Stimulated activated CD4-positive, alpha-beta T cell treated with anti-CD3 and anti-CD28 coated beads, Interleukin-4, amount 100 ng/mL, for 4 hours (primary cell): ENCODE measurements around the gene SPOCK2.
A peak's percentile ranks its signal among the peaks of the same experiment; 100 is the strongest.
"Not testable (repeated sequence)": the region's sequence is repeated elsewhere in the genome, so short reads cannot be mapped to it uniquely, and the experiment has no call there.

Experiments
- DNase-seq, 2 experiments: peaks; one replicate each; pipeline ENCODE4 v3.0.0-alpha.2; 2020

The SPOCK2 gene

DNA sequence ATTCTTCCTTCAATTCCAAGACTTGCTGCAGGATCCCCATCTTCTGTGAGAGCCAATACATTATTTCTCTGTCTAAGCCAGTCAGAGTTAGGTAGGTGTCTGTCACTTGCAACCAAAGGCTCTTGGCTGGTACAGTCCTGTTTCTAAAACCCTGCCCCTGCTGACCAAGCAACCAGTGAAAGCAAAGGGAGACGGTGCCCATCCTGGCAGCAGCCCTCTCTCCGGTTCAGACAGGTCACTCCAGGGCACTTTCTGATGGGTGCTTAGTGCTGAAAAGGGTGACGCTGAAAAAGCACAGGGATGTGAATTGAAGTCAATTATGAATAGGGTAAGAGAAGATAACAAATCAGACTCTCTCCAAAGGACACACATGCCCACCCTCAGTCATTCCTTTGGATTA lies 37.5 kb downstream of the SPOCK2 start:
- no peak for DNase-seq

GRCh38 chr10:72049969-72050781 lies 38.2 kb downstream of the SPOCK2 start:
- no peak for DNase-seq

DNA sequence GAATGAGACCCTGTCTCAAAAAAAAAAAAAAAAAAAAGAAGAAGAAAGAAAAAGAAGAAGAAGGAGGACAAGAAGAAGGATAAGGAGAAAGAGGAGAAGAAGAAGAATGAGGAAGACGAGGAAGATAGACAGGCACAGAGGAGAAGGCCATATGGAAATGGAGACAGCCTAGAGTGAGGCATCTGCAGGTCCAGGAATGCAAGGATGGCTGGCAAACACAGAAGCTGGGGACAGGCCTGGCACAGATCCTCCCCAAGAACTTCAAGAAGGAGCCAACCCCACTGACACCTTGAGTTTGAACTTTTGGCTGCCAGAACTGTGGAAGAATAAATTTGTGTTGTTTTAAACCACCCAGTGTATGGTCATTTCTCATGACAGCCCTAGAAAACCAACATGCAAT lies 38.9 kb downstream of the SPOCK2 start:
- DNase-seq = no peak

- DNase-seq = peak; percentile 84
Observed at GRCh38 chr10:72048450-72049124, 39.8 kb downstream of the SPOCK2 start.

DNA sequence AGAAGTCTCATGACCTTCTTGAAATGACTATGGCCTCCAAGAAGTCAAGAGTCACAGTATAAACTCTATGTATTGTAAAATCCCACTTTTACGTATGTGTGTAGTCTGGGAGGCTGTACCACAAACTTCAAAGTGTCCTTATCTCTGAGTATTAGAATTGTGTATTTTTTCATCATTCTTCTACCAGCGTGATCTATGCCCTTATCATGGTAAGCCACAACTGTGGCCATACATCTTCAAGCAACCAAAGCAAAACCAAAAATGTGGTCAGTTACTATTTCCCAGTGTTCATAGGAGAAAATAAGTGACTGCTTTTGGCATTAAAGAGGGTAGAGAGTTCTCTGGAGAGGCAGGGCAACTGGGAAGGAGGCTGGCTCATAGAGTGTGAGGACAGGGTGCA lies 42.8 kb downstream of the SPOCK2 start:
- DNase-seq = no peak

DNA sequence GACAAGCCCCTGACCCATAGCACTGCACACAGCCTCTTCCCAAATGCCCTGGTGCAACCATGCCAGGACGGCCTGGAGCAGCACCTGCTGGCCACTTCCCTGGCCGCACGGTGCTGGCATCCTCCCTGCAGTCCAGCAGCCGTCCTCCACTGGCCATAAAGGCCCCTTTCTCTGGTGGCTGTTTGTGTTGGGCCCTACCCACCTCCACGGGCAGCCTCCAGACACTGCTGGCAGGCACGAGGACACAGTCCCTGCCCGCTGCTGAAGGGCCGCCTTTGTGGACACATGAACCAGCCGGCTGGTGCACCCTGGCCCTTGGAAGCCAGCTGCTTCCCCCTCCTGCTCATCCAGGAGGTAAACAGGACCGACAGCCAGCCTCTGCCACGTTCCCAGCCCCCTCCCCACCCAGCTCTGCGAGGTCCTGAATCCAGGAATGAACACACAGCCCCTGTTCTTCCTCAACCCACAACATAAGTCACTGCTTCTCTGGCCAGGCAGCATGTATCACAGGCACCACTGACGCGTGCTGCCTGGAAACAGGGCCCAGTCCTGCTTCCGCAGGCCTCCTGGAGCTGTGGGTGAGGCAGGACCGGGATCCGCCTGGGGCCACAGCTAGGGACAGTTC lies 43.8 kb downstream of the SPOCK2 start:
- no peak for DNase-seq

- DNase-seq = no peak
Observed at GRCh38 chr10:72043016-72043834, 45.1 kb downstream of the SPOCK2 start.

DNA sequence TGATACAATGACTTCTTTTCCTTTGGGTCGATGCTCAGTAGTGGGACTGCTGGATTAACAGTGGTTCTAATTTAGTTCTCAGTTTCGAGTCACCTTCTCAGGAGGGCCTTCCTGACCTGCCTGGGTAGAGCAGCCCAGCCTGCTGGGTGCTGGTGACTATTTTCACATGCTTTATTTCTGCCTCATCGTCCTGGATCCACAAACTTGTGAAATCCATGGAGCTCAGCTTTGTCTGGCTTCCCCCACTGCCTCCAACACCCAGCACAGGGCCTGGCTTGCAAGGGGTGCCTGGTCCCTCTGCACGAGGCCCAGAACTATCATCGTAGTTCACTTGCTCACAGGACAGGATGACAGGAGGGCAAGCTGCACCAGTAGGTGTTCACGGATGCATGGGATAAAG lies 46.9 kb downstream of the SPOCK2 start:
- DNase-seq = no peak

GRCh38 chr10:72039377-72039776 lies 49.0 kb downstream of the SPOCK2 start:
- no peak for DNase-seq

DNA sequence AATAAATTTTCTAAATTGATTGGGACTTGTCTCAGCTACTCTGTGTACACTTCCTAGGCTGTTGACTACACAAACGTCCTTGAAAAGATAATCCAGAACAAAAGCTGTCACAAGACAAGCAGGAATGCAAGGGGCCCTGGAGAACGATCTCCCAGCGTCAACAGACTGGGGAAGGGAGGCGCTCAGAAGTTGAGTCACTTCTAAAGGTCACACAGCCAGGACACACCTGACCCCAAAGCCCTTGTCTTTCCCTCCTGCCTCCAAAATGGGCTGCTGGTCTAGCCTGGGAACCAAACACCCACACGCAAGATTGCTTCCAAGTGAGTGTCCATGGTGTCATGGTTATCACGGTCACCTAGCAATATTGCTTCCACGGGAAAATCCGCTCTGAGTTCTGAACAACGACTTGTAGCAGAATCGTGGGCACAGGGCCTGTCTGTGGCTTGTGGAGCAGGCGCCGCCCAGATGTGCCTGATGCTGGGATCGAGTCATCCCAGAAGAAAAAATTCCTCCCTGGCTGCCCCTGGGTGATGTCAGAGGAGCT lies 49.8 kb downstream of the SPOCK2 start:
- no peak for DNase-seq

- DNase-seq = no peak
Observed at GRCh38 chr10:72037811-72038210, 50.5 kb downstream of the SPOCK2 start.

- no peak for DNase-seq
Observed at GRCh38 chr10:72037266-72037665, 51.1 kb downstream of the SPOCK2 start.

DNA sequence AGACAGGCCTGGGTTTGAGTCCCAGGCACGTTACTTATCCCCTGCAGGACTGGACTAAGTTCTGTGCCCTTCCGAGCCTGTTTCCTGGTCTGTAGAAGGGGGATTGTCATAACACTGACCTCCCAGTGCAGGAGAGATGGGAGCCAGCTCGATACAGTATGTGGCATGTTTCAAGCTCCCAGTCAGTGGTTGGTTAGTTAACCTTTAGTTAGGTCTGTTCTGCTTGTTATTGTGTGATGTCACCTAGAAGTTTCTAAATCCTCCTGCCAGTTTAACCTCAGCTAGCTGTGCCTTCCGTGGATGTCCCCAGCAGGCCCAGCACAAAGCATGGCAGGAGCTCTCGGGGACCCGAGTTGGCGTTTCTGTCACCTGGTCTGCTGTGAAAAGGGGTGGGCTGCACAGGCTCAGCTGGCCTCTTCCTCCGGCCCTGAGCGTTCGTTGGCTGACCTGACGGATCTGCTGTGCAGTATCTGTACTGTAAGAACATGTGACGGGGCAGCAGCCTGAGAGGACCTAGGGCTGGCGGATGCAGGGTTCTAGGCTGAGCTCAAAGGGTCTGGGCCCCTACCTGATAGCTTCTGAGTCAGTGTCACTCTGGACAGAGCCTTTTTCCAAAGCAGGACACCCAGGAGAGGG lies 53.0 kb downstream of the SPOCK2 start:
- no peak for DNase-seq

GRCh38 chr10:72034761-72035160 lies 53.6 kb downstream of the SPOCK2 start:
- DNase-seq = no peak

DNA sequence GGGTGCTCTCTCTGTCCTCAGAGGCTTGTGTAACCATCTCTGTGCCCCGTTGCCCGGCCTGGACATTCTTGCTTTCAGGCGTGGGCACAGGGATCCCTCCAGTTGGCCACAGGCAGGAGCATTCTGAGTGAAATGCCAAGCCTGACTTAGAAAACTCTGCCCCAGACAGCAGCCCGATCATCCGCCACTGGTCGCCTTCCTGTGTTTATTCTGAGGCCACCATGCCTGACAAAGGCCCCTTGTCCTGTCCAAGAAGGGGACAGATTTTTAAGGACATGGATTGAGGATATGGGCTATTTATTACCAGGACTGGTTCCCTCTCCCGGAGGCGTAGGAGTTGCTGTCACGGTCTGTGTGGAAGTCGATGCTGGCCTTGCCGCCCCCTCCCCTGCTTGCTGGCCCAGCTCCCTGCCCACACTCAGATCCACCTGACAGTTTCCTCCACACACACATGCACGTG lies 54.3 kb downstream of the SPOCK2 start:
- no peak for DNase-seq

- DNase-seq = not testable (repeated sequence)
Observed at GRCh38 chr10:72032409-72033162, 55.8 kb downstream of the SPOCK2 start.

GRCh38 chr10:72031706-72032105 lies 56.6 kb downstream of the SPOCK2 start:
- no peak for DNase-seq

- no peak for DNase-seq
Observed at GRCh38 chr10:72030762-72031543, 57.4 kb downstream of the SPOCK2 start.

GRCh38 chr10:72029414-72029813 lies 58.9 kb downstream of the SPOCK2 start:
- DNase-seq = no peak

DNA sequence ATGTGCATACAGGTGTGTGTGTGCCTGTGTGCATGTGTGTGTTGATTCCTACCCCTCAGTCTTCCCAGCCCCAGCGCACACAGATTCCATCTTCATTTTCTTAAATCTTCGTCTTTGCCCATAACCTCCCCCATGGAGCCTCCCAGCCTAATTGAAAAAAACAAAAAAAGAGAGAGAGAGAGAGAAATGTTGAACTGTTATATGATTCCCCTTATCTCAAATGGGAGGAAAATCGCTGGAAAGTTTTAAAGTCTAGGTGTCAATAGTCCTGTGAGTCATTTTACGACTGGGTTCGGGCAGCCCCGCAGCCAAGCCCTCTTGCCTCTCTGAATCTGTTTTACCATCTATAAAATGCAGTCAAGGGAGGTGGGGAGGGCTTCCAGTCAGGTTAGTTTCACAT lies 60.9 kb downstream of the SPOCK2 start:
- no peak for DNase-seq
